ENCODE data around the gene SDF4.

Gene SDF4

GRCh38 chr1:1231400-1232207, at the start of gene SDF4:
TSS of gene SDF4 (minus strand) at chr1:1232001. CDS start at chr1:1228772, 3,229 bp downstream.
- H3K4me3 ChIP-seq (ENCODE audit: low read length) = peak within 1 kb of the TSS; percentile 67
- DNase-seq (ENCODE audit: low read depth) = peak; percentile 96
- TF ChIP-seq CTCF (conservative IDR thresholded peaks at IDR 0.05; ENCODE audit: low read length) = no peak

GRCh38 chr1:1280782-1281481, 49.1 kb upstream of the SDF4 start:
- H3K4me3 ChIP-seq (ENCODE audit: low read length) = no peak overlapping the region
- no peak for DNase-seq (ENCODE audit: low read depth)
- TF ChIP-seq CTCF (conservative IDR thresholded peaks at IDR 0.05; ENCODE audit: low read length) = no peak

DNA sequence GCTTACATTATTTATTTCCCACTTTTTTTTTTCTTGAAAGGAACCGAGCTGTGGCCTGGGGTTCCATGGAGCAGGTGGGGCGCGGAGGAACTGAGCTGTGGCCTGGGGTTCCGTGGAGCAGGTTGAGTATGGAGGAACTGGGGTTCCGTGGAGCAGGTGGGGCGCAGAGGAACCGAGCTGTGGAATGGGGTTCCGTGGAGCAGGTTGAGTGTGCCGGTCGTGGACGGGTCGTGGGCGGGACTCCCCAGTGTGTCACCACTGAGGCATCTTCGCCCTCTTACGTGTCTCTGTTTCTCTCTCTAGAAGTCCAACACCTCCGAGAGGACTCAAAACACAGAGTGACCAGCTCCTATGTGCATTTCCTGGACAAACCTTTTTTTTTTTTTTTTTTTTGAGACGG, 47.2 kb upstream of the SDF4 start:
- no peak overlapping the region for H3K4me3 ChIP-seq (ENCODE audit: low read length)
- DNase-seq (ENCODE audit: low read depth) = no peak
- no peak for TF ChIP-seq CTCF (conservative IDR thresholded peaks at IDR 0.05; ENCODE audit: low read length)

DNA sequence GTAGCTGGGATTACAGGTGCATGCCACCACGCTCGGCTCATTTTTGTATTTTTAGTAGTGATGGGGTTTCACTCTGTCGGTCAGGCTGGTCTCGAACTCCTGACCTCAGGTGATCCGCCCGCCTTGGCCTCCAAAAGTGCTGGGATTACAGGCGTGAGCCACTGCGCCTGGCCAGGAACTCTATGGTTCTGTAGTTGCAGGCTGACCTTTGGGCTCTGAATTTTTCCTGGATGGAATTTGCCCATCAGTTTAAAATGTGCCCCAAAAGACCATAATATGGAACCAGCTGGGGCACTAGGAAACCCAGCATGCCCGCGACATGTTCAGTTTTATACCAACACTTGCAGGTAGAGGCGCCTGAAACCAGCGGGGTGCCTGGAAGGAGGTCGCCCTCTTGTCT, 46.8 kb upstream of the SDF4 start:
- TF ChIP-seq CTCF (conservative IDR thresholded peaks at IDR 0.05; ENCODE audit: low read length) = no peak

DNA sequence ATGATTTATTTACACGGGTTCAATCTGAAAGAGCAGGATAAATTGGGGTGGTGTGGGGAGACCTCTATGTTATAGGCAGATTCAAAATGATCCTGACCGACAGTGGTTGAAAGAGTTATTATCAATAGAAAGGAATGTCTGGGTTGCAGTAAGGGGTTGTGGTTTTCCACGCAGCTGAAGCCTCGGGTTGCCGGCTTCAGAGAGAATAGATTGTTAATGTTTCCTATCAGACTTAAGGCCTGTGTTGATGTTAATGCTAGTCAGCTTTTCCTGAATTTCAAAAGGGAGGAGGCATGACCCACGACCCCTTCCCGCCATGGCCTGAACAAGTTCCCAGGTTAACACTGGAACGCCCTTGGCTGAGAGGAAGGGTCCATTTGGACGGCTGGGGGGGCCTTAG, 44.0 kb upstream of the SDF4 start:
- DNase-seq (ENCODE audit: low read depth) = no peak
- no peak overlapping the region for H3K4me3 ChIP-seq (ENCODE audit: low read length)
- TF ChIP-seq CTCF (conservative IDR thresholded peaks at IDR 0.05; ENCODE audit: low read length) = no peak

More for the DNA sequence above, 46.8 kb upstream of the SDF4 start:
- no peak for DNase-seq (ENCODE audit: low read depth)
- H3K4me3 ChIP-seq (ENCODE audit: low read length) = no peak overlapping the region

DNA sequence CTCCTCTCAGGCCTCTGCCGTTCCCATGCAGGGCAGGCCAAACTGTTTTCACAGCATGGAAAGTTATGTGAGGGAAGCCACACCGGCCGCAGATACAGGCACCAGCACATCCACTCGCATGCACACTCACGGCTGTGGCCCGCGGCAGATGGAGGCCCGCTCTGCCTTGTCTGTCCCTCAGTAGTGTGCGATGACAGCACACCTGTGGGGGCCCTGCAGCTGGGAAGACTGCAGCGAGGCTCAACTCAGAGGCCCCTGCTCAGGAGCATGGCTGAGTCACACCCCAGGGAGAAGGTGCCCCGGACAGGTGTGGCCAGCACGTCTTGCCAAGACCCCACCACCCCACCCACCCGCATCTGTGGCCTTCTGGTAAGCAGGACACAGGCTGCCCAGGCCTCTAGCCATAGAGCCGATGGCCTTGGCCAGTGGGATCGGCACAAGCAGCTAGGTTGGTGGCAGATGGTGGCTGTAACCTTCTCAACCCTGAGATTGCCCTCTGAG, 43.2 kb upstream of the SDF4 start:
- peak overlapping the region; percentile 71 for H3K4me3 ChIP-seq (ENCODE audit: low read length)
- no peak for DNase-seq (ENCODE audit: low read depth)
- TF ChIP-seq CTCF (conservative IDR thresholded peaks at IDR 0.05; ENCODE audit: low read length) = no peak

Measured in AG10803 (cell line).